ENCODE data around the gene TBL3. TPM values are rescaled to one million over a fixed set of nuclear protein-coding genes. Genes with fewer than 3 reads are reported as not detected.

The TBL3 gene
- total and polyA plus RNA-seq, 9 of the 15 experiments (the other 6 are each of a cell fraction or from before 2014, with no cell fraction given): 0.97 to 117 (median 24.5) TPM

GRCh38 chr16:1985466-1986150 lies 13.8 kb downstream of the TBL3 start:
- in situ Hi-C loops (cut with MboI) (no loop called here), intact Hi-C loops (cut with micrococcal nuclease) (no loop called here)
- ATAC-seq (no peak), FAIRE-seq (no peak), DNase-seq (ENCODE audit: extremely low read depth in 1 of 4, low spot score in 3 of 4) (no peak)
- Histone ChIP-seq H2AFZ (ENCODE audit: low read depth, low read length) (no peak overlapping the region), H3K9me3 (replicated peaks; ENCODE audit: control insufficient read depth, insufficient read depth, low read depth, low read length) (no peaks in the 10 kb centered on the region), H3K4me3 (peak overlapping the region; percentile 70; the same call in 1 of the 2 replicates), H3K4me2 (ENCODE audit: insufficient read depth, low read length) (peak overlapping the region; percentile 82), H3K9ac (ENCODE audit: insufficient read depth in 1 of 2, low read depth in 2 of 2, low read length in 2 of 2) (peak overlapping the region; percentile 67 to 98), H3K9me1 (ENCODE audit: control insufficient read depth, insufficient read depth, low read length) (no peaks in the 10 kb centered on the region), H3K27me3 (ENCODE audit: control insufficient read depth in 2 of 2, insufficient read depth in 2 of 2, low read length in 2 of 2) (no peaks in the 10 kb centered on the region), H3K4me1 (replicated peaks in 1 of 2; ENCODE audit: control insufficient read depth in 2 of 2, insufficient read depth in 2 of 2, low read length in 2 of 2) (peaks cover 10 to 73% of the 10 kb centered on the region in 2 experiments), H3K79me2 (ENCODE audit: control insufficient read depth, insufficient read depth, low read length) (peaks cover 16% of the 10 kb centered on the region), H3K36me3 (ENCODE audit: control insufficient read depth, insufficient read depth, low read length) (peaks cover 23% of the 10 kb centered on the region; the same call in 1 of the 3 replicates), H3K27ac (ENCODE audit: extremely low read depth, low read depth, low read length) (no peak overlapping the region; the same call in 2 of the 3 replicates), H4K20me1 (replicated peaks; ENCODE audit: control insufficient read depth, insufficient read depth, low read length) (no peaks in the 10 kb centered on the region)
- 86% methylated on average over 14 of the region's 14 CpGs for WGBS (ENCODE audit: insufficient coverage, low coverage, missing lambda C conversion rate)
- POLR2A ChIA-PET: interaction anchor here (0.7 to 10.2 kb wide), 5 partner anchors 9 to 20 kb away, joined by 3 to 103 read pairs (median 3); partner anchors contain the start of genes RNF151, RPS2 and TBL3
- TF ChIP-seq RBFOX2 (IDR thresholded peaks at IDR 0.05; ENCODE audit: low read depth, low read length) (peak; percentile 46), PCBP2 (IDR thresholded peaks at IDR 0.05; ENCODE audit: low read depth, low read length, poor library complexity, severe bottlenecking) (no peak), TRIM24 (IDR thresholded peaks at IDR 0.05) (no peak), SAFB (IDR thresholded peaks at IDR 0.05; ENCODE audit: borderline replicate concordance, low read depth, low read length) (no peak)
- CTCF ChIA-PET (ENCODE audit: low intra/inter-chr PET ratio): no interaction called here
- BruUV-seq (replicated peaks): no TSS peak

GRCh38 chr16:1987198-1987597 lies 15.3 kb downstream of the TBL3 start:
- in situ Hi-C loops (cut with MboI): no loop called here
- no peak overlapping the region for H3K4me2 ChIP-seq (ENCODE audit: insufficient read depth, low read length)
- CTCF ChIA-PET (ENCODE audit: low intra/inter-chr PET ratio): no interaction called here
- TF ChIP-seq TBL1XR1 (IDR thresholded peaks at IDR 0.05; ENCODE audit: low read length in 2 of 2) (no peak), RBFOX2 (IDR thresholded peaks at IDR 0.05; ENCODE audit: low read depth, low read length) (peak; percentile 40; the same call in 1 of the 2 replicates), POLR2G (IDR thresholded peaks at IDR 0.05; ENCODE audit: low read depth, low read length) (peak; percentile 59), RBM22 (IDR thresholded peaks at IDR 0.05; ENCODE audit: low read depth, low read length, poor library complexity, severe bottlenecking) (peak; percentile 63)
- intact Hi-C loops (cut with micrococcal nuclease): no loop called here
- H2AFZ ChIP-seq (ENCODE audit: low read depth, low read length): no peak overlapping the region
- DNase-seq (ENCODE audit: extremely low read depth in 1 of 4, low spot score in 3 of 4) (no peak), FAIRE-seq (no peak), ATAC-seq (no peak)
- POLR2A ChIA-PET: interaction anchor here (0.5 to 10.2 kb wide), 7 partner anchors 16 to 790 kb away, joined by 3 to 103 read pairs (median 3); partner anchors contain the start of genes RNF151, RPS2, TBL3 and TRAF7
- no peaks in the 10 kb centered on the region for H3K9me3 ChIP-seq (replicated peaks; ENCODE audit: control insufficient read depth, insufficient read depth, low read depth, low read length)
- no peaks in the 10 kb centered on the region for H3K9me1 ChIP-seq (ENCODE audit: control insufficient read depth, insufficient read depth, low read length)
- H3K4me1 ChIP-seq (replicated peaks in 1 of 2; ENCODE audit: control insufficient read depth in 2 of 2, insufficient read depth in 2 of 2, low read length in 2 of 2): peaks cover 23 to 78% of the 10 kb centered on the region in 2 experiments
- BruUV-seq (replicated peaks): no TSS peak
- no peak overlapping the region for H3K27ac ChIP-seq (ENCODE audit: extremely low read depth, low read depth, low read length)
- H3K27me3 ChIP-seq (ENCODE audit: control insufficient read depth in 2 of 2, insufficient read depth in 2 of 2, low read length in 2 of 2): no peaks in the 10 kb centered on the region
- peaks cover 16% of the 10 kb centered on the region for H3K79me2 ChIP-seq (ENCODE audit: control insufficient read depth, insufficient read depth, low read length)
- H4K20me1 ChIP-seq (replicated peaks; ENCODE audit: control insufficient read depth, insufficient read depth, low read length): no peaks in the 10 kb centered on the region
- peak overlapping the region in 1 of 2 experiments; percentile 62; a peak in 2 of 4 replicates for H3K9ac ChIP-seq (ENCODE audit: insufficient read depth in 1 of 2, low read depth in 2 of 2, low read length in 2 of 2)
- 90% methylated on average over 6 of the region's 10 CpGs for WGBS (ENCODE audit: insufficient coverage, low coverage, missing lambda C conversion rate)
- H3K36me3 ChIP-seq (ENCODE audit: control insufficient read depth, insufficient read depth, low read length): peaks cover 23% of the 10 kb centered on the region; the same call in 1 of the 3 replicates
- H3K4me3 ChIP-seq: no peak overlapping the region
